ENCODE data around the gene SLC25A18. TPM values are rescaled to one million over a fixed set of nuclear protein-coding genes. Genes with fewer than 3 reads are reported as not detected.

SLC25A18 gene
- total RNA-seq, 1 experiment from 2014 or later, result 0.28 TPM

DNA sequence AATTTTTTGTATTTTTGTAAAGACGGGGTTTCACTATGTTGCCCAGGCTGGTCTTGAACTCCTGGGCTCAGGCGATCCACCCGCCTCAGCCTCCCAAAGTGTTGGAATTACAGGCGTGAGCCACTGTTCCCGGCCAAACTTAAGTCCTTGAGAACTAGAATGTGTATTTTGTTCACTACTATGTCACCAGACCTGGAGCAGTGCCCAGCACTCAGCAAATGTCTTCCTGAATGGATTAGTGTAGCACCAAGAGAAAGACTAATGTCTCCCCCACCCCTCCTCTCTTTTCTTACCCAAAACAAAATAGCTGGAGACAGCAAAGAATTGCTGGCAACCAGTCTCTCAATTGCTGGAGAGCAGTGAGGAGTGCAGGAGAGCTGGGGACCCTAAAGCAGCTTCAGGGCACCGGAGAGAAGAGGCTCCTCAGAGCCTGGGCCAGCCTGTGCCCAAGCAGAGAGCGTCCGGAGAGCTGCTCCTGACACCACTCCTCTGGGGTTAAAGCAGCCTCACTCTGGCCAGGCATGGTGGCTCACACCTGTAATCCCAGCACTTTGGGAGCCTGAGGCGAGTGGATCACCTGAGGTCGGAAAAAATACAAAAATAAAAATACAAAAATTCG, 14.9 kb downstream of the SLC25A18 start:
- no TSS peak for BruUV-seq (replicated peaks)
- Mint-ChIP-seq H3K9me3 (ENCODE audit: low read depth, unreplicated experiment) (no peaks in the 10 kb centered on the region), H3K27me3 (ENCODE audit: unreplicated experiment) (no peaks in the 10 kb centered on the region), H3K27ac (ENCODE audit: unreplicated experiment) (no peak overlapping the region), H3K4me3 (ENCODE audit: low read depth, unreplicated experiment) (no peak overlapping the region), H3K4me1 (ENCODE audit: low read depth, unreplicated experiment) (no peaks in the 10 kb centered on the region), H3K36me3 (ENCODE audit: insufficient read depth, unreplicated experiment) (peaks cover 5% of the 10 kb centered on the region)
- CTCF ChIA-PET, result interaction anchor here (0.7 kb wide), 1 partner anchor 45 kb away, joined by 5 read pairs; no protein-coding TSS in a partner anchor
- DNase-seq, result no peak
- intact Hi-C loops (cut with micrococcal nuclease; ENCODE audit: unreplicated experiment), result no loop called here
- TF ChIP-seq, protein P1, sequence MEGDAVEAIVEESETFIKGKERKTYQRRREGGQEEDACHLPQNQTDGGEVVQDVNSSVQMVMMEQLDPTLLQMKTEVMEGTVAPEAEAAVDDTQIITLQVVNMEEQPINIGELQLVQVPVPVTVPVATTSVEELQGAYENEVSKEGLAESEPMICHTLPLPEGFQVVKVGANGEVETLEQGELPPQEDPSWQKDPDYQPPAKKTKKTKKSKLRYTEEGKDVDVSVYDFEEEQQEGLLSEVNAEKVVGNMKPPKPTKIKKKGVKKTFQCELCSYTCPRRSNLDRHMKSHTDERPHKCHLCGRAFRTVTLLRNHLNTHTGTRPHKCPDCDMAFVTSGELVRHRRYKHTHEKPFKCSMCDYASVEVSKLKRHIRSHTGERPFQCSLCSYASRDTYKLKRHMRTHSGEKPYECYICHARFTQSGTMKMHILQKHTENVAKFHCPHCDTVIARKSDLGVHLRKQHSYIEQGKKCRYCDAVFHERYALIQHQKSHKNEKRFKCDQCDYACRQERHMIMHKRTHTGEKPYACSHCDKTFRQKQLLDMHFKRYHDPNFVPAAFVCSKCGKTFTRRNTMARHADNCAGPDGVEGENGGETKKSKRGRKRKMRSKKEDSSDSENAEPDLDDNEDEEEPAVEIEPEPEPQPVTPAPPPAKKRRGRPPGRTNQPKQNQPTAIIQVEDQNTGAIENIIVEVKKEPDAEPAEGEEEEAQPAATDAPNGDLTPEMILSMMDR (IDR thresholded peaks at IDR 0.05; ENCODE audit: unreplicated experiment), result no peak

DNA sequence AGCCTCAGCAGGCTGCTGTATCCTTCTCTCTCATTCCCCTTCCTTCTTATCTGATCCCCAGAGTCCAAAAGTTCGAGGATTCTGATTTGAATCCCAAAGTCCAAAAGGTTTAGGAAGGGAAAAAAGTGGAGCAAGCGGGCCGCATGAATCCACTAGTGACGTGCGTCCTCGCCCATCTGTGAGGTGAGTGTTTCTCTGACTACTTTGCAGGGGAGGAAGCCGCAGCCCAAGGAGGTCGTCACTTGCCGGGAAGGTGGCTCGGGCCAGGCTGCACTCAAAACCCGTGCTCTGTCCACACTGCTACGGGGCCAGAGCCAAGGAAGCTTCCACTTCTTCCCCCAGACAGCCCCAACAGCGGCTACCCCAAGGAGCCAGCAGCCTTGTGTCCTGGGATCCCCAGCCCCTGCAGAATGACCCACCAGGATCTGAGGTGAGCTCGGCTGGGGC, 16.3 kb downstream of the SLC25A18 start:
- H3K9me3 Mint-ChIP-seq (ENCODE audit: low read depth, unreplicated experiment), result no peaks in the 10 kb centered on the region
- CTCF ChIA-PET, result no interaction called here
- no peak overlapping the region for H3K27ac Mint-ChIP-seq (ENCODE audit: unreplicated experiment)

DNA sequence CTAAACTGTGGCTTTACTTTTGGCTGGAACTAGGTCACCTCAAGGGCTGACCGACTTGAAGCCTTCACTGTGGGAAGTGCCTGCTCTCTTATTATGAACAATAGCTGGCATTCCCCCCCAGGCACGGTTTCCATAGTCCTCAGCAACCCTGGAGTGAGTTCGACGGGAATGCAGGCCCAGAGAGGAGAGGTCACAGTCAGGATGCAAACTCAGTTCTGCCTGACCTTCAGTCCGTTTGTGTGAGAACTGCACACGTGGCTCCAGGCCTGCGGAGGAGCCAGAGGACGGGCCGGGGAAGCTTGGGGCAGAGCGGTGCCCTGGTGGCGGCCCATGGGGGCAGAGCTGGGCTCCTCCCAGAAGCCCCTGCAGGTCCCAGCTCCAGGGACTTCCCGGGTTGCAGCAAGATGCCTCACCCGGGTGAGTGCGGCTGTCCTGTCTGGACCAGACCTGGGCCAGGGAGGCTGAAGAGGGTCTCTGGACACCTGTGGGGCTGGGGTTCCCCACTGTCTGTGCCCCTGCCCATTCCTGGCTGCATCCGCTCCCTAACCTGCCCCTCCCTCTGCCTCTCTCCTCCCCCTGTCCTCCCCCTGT, 17.2 kb downstream of the SLC25A18 start:
- TF ChIP-seq, protein P1 (IDR thresholded peaks at IDR 0.05; ENCODE audit: unreplicated experiment), result no peak
- H3K9me3 Mint-ChIP-seq (ENCODE audit: low read depth, unreplicated experiment), result no peaks in the 10 kb centered on the region
- CTCF ChIA-PET, result interaction anchor here (0.6 kb wide), 1 partner anchor 38 kb away, joined by 3 read pairs; no protein-coding TSS in a partner anchor
- H3K4me1 Mint-ChIP-seq (ENCODE audit: low read depth, unreplicated experiment), result no peaks in the 10 kb centered on the region
- intact Hi-C loops (cut with micrococcal nuclease; ENCODE audit: unreplicated experiment), result no loop called here
- no peaks in the 10 kb centered on the region for H3K27me3 Mint-ChIP-seq (ENCODE audit: unreplicated experiment)
- no peak overlapping the region for H3K4me3 Mint-ChIP-seq (ENCODE audit: low read depth, unreplicated experiment)
- no peak overlapping the region for H3K27ac Mint-ChIP-seq (ENCODE audit: unreplicated experiment)
- DNase-seq, result no peak
- H3K36me3 Mint-ChIP-seq (ENCODE audit: insufficient read depth, unreplicated experiment), result peaks cover 5% of the 10 kb centered on the region
- BruUV-seq (replicated peaks), result no TSS peak

More for the DNA sequence above, 16.3 kb downstream of the SLC25A18 start:
- Mint-ChIP-seq H3K27me3 (ENCODE audit: unreplicated experiment) (no peaks in the 10 kb centered on the region), H3K4me1 (ENCODE audit: low read depth, unreplicated experiment) (no peaks in the 10 kb centered on the region), H3K36me3 (ENCODE audit: insufficient read depth, unreplicated experiment) (peaks cover 5% of the 10 kb centered on the region), H3K4me3 (ENCODE audit: low read depth, unreplicated experiment) (no peak overlapping the region)
- TF ChIP-seq, protein P1 (IDR thresholded peaks at IDR 0.05; ENCODE audit: unreplicated experiment), result no peak
- BruUV-seq (replicated peaks), result no TSS peak
- intact Hi-C loops (cut with micrococcal nuclease; ENCODE audit: unreplicated experiment), result no loop called here
- DNase-seq, result no peak

DNA sequence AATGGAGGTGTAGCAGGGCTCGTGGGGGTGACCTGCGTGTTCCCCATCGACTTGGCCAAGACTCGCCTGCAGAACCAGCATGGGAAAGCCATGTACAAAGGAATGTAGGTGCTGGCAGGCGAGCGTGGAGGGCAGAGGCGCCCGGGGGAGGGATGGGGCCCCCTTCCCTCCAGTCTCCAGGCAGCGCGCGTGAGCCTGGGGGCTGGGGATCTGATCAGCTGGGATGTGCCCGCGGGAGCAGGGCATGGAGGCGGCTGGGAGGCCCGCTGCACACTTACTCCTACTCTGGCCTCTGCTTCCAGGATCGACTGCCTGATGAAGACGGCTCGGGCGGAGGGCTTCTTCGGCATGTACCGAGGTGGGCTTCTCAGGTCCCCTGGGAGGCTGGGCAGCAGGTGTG, 17.8 kb downstream of the SLC25A18 start:
- no TSS peak for BruUV-seq (replicated peaks)
- Mint-ChIP-seq H3K27me3 (ENCODE audit: unreplicated experiment) (no peaks in the 10 kb centered on the region), H3K4me1 (ENCODE audit: low read depth, unreplicated experiment) (no peaks in the 10 kb centered on the region), H3K36me3 (ENCODE audit: insufficient read depth, unreplicated experiment) (peaks cover 5% of the 10 kb centered on the region), H3K9me3 (ENCODE audit: low read depth, unreplicated experiment) (no peaks in the 10 kb centered on the region), H3K27ac (ENCODE audit: unreplicated experiment) (no peak overlapping the region), H3K4me3 (ENCODE audit: low read depth, unreplicated experiment) (no peak overlapping the region)
- DNase-seq, result no peak
- CTCF ChIA-PET, result no interaction called here
- TF ChIP-seq, protein P1 (IDR thresholded peaks at IDR 0.05; ENCODE audit: unreplicated experiment), result no peak
- intact Hi-C loops (cut with micrococcal nuclease; ENCODE audit: unreplicated experiment), result no loop called here

Measured in Calu3 (cell line).